GM19324 (cell line): ENCODE measurements around the gene RAD51.

Experiments used
- ATAC-seq: cut with Tn5 transposase; IDR thresholded peaks from one replicate; pipeline ENCODE4 v1.9.1; 2021; ENCODE audit warnings: mild to moderate bottlenecking, moderate library complexity; ENCODE audit not compliant: unreplicated experiment, low FRiP score

Gene RAD51

DNA sequence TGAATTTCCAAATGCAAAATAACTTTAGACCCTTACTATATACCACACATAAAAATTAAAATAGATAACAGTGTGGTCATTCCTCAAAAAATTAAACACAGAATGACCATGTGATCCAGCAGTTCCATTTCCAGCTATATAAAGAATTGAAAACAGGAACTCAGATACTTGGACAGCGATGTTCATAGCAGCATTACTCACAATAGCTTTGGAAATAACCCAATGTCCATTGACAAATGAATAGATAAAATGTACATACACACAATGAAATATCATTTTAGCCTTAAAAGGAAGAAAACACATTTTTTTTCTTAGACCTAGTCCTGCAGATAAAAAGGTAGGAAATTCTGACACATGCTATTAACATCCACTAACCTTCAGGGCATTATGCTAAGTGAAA, 26.7 kb downstream of the RAD51 start:
- ATAC-seq: no peak

DNA sequence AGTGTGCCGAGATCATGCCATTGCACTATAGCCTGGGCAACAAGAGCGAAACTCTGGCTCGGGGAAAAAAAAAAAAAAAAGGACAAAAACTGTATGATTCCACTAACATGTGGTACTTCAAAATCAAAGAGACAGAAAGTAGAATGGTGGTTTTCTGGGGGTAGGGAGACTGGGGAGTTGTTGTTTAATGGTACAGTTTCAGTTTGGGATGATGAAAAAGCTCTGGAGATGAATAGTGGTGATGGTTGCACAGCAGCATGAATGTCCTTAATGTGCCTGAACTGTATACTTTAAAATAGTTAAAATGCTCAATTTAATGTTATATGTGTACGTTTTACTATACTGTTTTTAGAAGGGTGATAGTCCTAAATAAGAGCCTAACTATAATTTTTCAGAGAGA, 27.4 kb downstream of the RAD51 start:
- no peak for ATAC-seq

DNA sequence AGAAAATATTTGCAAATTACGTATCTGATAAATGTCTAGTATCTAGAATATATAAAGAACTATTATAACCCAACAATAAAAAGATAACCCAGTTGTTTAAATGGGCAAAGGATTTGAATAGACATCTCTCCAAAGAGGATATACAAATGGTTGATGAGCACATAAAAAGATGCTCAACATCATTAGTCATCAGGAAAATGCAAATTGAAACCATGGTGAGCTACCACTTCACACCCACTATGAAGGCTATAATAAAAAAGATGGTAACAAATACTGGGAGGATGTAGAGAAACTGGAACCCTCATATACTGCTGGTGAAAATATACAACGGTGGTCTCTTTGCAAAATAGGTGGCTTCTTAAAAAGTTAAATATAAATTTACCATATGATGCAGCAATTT, 28.0 kb downstream of the RAD51 start:
- no peak for ATAC-seq

DNA sequence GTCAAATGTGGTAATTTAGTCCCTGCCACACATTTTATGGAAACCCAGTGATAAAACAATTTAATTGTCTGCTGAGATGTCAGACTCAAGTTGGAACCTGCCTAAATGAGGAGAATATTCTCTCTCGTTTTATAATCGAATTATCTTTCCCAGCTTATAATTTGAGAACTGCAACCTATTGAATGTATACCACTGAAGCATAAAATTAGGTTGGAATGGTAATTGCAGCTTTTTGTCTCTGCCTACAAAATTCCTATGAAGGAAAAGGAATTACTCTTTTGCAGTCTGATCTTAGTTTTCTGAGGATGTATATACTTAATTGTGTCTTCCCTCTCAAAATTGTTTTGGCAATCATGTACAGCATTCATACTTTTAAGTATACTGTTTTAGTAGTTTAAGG, 28.9 kb downstream of the RAD51 start:
- ATAC-seq: no peak

GRCh38 chr15:40731034-40731433, 36.1 kb downstream of the RAD51 start:
- ATAC-seq: no peak

- no peak for ATAC-seq
Measured at GRCh38 chr15:40736575-40736974, 41.6 kb downstream of the RAD51 start.

- ATAC-seq: no peak
Measured at GRCh38 chr15:40737048-40737447, 42.1 kb downstream of the RAD51 start.

DNA sequence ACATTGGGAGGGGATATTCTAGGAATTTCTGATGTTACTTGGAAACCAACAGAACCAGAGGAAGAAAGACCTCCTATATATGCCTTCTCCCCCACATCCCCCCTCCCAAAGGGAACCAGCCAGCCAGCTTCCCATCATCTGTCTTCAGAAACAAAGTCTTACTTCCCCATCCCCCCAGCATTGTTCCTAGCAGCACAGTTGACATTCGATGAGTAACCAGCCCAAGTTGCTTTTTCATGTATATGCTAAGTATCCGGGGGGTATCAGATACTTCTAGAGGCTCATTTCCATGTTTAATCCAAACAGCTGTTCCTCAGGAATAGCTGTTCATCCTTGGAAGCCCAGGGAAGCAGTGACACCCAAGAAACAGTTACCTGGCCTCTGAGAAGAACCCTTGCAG, 44.1 kb downstream of the RAD51 start:
- ATAC-seq: no peak

DNA sequence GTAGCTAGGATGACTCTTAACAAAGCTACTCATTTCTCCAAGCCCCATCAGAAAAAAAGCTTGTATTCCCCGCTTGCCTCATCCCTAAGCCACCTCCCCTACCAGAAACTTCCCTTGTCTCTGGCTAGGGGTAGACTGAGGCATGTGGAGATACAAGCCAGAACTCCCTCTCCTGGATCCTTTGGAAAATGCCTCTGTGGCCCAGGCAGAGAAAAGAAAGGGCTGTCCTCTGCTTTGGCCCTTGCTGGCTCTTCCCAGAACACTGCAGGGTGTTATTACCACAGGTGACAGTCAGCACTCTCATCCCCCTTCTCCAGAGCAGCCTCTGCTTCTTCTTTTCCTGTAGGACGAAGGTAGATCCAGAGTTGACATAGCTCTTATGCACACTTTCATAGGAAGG, 44.9 kb downstream of the RAD51 start:
- no peak for ATAC-seq

GRCh38 chr15:40743485-40743901, 48.5 kb downstream of the RAD51 start:
- no peak for ATAC-seq

DNA sequence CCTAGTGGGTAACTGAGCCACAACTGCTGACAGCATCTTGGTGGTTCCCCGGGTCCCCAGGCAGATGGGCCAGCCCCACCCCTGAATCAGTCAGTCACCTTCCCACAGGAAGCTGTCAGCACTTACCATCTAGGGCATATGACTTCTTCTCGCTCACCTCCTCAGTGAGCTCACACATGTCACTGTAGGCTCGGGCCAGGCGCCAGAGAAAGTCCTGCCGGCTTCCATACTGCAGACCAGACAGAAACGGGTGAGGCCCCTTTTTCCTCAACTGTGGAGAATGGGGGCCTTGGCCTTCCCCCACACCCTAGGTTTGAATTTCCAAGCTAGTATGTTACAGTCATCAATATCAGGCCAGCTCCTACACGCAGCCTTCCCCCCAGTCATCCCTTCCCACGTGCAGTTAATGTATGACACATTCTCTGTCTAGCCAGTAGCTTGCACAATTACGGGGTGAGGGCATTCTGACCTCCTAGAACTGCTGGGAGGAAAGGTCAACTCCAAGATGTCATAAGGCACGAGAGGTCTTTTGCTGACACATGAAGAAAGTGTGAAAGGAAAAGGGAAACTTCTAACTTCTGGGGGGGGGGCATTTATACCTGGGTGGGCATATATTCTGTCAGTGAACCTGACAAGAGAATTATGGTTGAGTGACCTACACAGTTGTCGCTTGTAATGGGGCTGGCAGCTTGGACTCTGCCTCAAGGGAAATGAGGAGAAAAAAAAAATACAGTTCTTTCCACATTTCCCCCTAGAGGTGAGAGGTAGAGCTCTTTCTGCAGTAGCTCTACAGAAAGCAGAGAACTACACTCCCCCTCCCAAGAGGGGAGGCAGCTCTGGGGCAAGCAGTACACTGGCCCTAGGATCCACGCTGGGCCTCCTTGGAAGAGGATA, 49.2 kb downstream of the RAD51 start:
- ATAC-seq: no peak

DNA sequence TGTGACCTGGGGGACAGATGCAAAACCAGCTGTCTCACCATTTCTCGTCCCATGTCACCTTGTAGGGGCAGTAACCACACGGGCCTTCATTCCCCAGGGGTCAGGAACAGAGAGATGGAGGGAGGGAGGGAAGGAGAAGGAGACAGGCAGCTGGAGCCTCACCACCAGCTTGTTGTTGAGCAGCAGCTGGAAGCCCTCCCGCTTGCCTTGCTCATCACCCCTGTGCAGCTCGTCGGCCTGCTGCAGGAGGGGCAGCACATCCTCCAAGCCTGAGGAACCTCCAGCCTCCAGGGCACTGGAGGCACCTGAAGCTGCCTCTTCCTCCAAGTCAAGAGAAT, 49.8 kb downstream of the RAD51 start:
- ATAC-seq: no peak

- no peak for ATAC-seq
Measured at GRCh38 chr15:40746916-40747418, 52.0 kb downstream of the RAD51 start.

DNA sequence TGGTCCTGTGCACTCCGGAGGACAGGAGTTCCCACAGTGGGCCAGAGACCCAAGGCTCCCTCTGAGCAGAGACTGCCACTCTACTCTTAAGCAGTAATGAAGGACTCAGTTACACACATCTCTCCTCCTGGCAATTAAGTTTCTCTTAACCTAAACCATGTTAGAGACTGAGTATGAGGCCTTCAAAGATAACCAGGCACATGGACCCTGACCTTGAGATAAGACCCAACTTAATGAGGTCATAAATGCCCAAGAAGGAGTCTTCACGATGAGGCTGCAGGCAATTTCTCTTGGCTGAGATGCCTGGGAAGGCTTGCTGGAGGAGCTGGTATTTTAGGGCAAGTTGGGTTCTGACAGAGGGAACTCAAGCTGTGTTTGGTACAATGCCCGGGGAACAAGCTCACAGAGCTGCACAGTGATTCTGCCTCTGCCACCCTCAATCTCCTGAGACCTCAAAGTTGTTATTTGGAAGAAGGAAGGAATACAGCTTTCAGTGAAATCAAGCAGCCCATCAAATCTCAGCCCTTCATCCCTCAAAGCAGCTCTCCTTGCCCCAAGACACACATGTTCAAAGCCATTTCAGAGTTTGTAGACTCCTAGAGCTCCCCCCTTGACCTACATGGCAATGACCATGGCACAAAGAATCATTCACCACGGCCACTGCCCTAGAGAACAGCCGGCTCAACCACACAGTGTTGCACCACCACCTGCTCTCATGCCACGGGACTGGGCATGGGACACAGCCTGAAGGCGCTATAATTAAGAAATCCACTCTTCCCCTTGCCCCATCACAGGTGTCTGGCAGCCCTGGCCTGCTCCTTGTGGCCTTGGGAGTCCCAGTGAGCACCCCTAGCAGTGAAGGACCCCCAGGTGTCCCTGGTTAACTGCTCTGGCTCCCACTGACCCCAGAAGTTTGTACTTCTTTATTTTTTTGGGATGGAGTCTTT, 53.0 kb downstream of the RAD51 start:
- ATAC-seq: no peak

GRCh38 chr15:40749151-40749630, 54.2 kb downstream of the RAD51 start:
- no peak for ATAC-seq

DNA sequence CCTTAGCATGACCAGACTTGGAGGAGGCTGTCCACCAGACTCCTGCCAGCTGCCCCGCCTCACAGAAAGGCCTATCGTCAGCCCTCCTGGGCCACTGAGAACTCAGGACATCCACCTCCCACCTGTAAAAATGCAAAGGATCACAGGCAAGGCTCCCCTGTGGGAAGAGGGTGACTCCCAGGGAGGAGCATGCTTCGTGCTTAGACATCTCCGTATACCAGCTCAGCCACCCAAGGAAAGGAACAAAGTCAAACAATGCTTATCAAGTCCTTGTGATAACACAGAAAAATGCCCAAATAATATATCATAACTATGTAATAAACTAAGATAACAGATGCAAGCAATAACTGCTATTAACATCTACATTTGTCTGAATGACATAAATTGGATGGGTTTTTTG, 55.9 kb downstream of the RAD51 start:
- no peak for ATAC-seq

DNA sequence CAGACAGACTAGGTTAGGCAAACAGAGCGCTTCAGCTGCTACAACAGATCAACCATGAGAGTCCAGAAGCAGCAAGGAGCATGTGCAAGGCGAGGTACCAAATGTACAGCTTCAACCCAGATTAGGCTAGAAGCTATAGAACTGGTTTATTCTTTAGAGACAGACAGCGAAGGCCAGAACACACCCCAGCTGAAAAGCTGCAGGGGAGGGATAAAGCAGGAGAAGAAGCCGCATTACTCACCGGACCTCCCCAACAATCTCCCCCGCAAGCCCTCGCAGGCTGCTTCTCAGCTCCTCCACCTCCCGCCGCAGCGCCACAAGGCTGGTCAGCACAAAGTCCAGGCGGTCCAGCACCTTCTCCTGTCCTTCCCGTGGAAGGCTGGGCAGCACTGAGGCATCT, 56.8 kb downstream of the RAD51 start:
- no peak for ATAC-seq

DNA sequence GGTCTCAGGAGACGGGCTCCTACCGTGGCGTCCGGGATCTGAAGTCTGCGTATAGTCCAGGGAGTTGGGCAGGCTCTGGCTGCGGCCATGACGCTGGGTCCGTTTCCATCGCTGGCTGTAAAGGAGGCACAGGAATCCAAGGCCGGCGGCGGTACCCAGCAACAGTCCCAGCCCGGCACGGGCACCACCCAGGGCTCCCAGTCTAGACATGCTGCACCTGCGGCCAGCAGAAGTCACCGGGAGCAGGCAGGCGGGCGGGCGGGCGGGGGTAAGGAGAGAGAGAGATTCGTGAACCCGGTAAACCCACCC, 59.6 kb downstream of the RAD51 start:
- ATAC-seq: peak; percentile 7

DNA sequence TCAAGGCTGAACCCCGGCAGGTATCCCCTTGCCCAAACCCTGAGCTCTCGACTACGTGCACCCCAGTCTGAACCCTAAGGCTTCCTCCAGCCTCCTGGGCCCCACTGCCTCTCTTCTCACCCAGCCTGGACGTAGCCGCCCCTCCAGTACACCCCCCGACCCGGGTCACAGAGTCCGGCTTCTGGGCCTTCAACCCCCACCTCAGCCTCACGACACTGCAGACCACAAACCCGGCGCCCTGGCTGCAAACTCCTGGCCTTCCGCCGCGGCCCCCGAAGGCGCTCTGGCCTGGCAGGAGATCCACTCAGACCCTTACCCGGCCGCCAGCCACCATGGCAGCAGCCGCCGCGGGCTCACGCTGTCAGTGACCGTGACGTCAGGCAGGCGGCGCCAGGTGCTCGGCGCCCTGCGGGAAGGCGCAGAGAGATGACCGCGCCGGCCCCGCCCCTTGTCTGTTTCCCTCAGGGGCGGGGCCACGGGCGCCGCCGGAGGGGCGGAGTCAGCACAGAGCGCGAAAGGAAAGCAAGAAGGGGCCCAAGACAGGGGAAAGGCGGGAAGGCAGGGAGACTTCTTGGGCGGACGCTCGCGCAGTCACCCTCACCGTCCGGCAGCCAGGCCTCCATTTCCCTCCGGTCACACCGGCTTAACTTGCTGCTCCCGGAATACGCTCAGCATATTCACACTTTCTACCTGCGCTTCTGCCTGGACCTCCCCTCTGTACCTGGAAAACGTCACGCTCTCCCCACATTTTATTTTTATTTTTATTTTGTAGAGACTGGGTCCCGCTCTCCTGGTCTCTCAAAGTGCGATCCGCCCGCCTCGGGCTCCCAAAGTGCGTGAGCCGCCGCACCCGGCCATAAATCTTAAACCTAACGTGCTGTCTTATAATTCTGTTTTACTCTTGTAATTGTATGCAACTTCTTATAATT, 60.2 kb downstream of the RAD51 start, which contains the start of gene RMDN3:
Gene RMDN3, minus strand, starts transcription at position 372 of the 929 bp plus-strand sequence. CDS start 471 bp downstream, outside the sequence.
- peak; percentile 89 for ATAC-seq

DNA sequence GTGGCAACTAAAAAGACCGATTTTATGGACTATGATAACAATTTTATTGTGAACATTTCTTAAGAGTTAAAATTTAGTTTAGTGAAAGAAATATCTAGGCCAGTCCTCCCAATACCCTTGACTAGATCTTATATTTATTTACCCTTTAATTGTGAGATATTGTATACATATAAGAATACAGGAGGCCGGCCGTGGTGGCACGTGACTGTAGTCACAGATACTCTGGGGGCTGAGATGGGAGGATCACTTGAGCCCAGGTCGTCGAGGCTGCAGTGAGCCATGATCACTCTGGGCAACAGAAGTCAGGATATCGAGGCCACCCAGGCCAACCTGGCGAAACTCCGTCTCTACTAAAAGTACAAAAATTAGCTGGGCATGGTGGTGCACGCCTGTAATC, 60.8 kb downstream of the RAD51 start:
- no peak for ATAC-seq
